Measurements from ENCODE around the gene PTTG1.

PTTG1 gene

GRCh38 chr5:160421625-160422258, at the start of gene PTTG1:
TSS of gene PTTG1 (plus strand) at chr5:160421855. CDS start at chr5:160422313, 458 bp downstream.
- in situ Hi-C loops (cut with HindIII; ENCODE audit: low sequenced_read_pairs) = no loop called here
- H3K4me3 ChIP-seq (ENCODE audit: low read depth, low read length) = peak within 1 kb of the TSS; percentile 68
- TF ChIP-seq, protein P1, sequence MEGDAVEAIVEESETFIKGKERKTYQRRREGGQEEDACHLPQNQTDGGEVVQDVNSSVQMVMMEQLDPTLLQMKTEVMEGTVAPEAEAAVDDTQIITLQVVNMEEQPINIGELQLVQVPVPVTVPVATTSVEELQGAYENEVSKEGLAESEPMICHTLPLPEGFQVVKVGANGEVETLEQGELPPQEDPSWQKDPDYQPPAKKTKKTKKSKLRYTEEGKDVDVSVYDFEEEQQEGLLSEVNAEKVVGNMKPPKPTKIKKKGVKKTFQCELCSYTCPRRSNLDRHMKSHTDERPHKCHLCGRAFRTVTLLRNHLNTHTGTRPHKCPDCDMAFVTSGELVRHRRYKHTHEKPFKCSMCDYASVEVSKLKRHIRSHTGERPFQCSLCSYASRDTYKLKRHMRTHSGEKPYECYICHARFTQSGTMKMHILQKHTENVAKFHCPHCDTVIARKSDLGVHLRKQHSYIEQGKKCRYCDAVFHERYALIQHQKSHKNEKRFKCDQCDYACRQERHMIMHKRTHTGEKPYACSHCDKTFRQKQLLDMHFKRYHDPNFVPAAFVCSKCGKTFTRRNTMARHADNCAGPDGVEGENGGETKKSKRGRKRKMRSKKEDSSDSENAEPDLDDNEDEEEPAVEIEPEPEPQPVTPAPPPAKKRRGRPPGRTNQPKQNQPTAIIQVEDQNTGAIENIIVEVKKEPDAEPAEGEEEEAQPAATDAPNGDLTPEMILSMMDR (IDR thresholded peaks at IDR 0.05; ENCODE audit: low read depth, low read length) = no peak
- DNase-seq (ENCODE audit: low read depth, low spot score) = peak; percentile 99

- DNase-seq (ENCODE audit: low read depth, low spot score) = peak; percentile 15
- TF ChIP-seq, protein P1 (IDR thresholded peaks at IDR 0.05; ENCODE audit: low read depth, low read length) = no peak
- no peak overlapping the region for H3K4me3 ChIP-seq (ENCODE audit: low read depth, low read length)
- in situ Hi-C loops (cut with HindIII; ENCODE audit: low sequenced_read_pairs) = no loop called here
These were observed 46.5 kb upstream of the PTTG1 start for GRCh38 chr5:160375166-160375565.

DNA sequence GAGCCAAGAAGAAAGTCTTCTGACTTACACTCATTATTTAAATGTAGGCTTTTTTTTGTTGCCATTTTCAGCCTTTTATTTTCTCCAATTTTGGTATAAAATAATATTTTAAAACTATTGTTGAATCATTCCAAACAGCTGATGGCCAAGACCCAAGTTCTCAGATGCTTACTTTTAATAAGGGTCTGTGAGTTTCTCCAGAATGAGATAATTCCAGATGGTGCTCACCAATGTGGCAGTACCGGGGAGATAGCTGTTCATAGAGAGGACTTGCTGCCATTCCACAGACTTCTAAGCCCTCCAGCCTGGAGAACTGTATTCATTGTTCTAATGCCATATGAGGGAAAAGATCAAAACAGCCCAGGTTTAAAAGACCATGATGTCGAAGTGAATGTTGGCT, 46.0 kb upstream of the PTTG1 start:
- in situ Hi-C loops (cut with HindIII; ENCODE audit: low sequenced_read_pairs) = no loop called here
- H3K4me3 ChIP-seq (ENCODE audit: low read depth, low read length) = no peak overlapping the region
- TF ChIP-seq, protein P1 (IDR thresholded peaks at IDR 0.05; ENCODE audit: low read depth, low read length) = no peak

GRCh38 chr5:160376416-160376815, 45.2 kb upstream of the PTTG1 start:
- TF ChIP-seq, protein P1 (IDR thresholded peaks at IDR 0.05; ENCODE audit: low read depth, low read length) = no peak
- in situ Hi-C loops (cut with HindIII; ENCODE audit: low sequenced_read_pairs) = no loop called here
- no peak overlapping the region for H3K4me3 ChIP-seq (ENCODE audit: low read depth, low read length)

More for the DNA sequence above, 46.0 kb upstream of the PTTG1 start:
- DNase-seq (ENCODE audit: low read depth, low spot score) = no peak

DNA sequence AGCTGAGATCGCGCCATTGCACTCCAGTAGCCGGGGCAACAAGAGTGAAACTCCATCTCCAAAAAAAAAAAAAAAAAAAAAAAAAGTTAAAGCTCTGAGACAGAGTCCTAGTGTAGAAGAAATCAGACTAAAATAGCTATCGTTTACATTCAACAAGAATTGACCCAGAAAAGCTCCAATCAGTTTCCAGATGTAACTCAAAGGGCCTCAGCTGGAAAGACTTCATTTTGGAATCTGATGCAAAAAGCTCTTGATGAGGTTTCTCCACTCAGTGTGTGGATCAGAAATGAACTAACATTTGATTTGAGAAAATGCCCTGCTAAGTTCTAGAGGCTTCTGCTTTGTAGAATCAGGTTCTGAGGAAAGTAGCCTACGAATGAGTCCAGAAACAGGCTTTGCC, 44.0 kb upstream of the PTTG1 start:
- DNase-seq (ENCODE audit: low read depth, low spot score) = no peak
- TF ChIP-seq, protein P1 (IDR thresholded peaks at IDR 0.05; ENCODE audit: low read depth, low read length) = no peak
- H3K4me3 ChIP-seq (ENCODE audit: low read depth, low read length) = no peak overlapping the region
- in situ Hi-C loops (cut with HindIII; ENCODE audit: low sequenced_read_pairs) = no loop called here

More at GRCh38 chr5:160376416-160376815, 45.2 kb upstream of the PTTG1 start:
- DNase-seq (ENCODE audit: low read depth, low spot score) = no peak

DNA sequence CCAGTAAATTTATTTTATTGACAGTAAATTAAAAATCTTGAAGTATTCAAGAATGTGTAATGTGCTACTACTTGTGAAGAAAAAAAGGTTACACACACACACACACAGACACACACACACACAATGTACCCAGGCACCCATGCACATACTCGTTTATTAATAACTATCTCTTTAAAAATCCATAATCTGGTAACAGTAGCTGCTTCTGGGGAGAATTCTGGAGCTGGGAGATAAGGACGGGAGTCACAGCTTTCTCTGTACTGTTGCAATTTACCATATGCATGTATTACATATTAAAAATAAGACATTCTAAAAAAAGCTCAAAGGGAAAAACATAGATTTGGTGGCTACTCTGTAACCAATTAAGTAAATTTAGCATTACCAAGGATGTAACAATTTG, 43.3 kb upstream of the PTTG1 start:
- in situ Hi-C loops (cut with HindIII; ENCODE audit: low sequenced_read_pairs) = no loop called here
- H3K4me3 ChIP-seq (ENCODE audit: low read depth, low read length) = no peak overlapping the region
- TF ChIP-seq, protein P1 (IDR thresholded peaks at IDR 0.05; ENCODE audit: low read depth, low read length) = no peak
- no peak for DNase-seq (ENCODE audit: low read depth, low spot score)

All from astrocyte of the spinal cord (primary cell).